Medulla oblongata (tissue), 1 donor: Measurements from ENCODE around the gene CHST10.
"Not testable (repeated sequence)": the region's sequence is repeated elsewhere in the genome, so short reads cannot be mapped to it uniquely, and the experiment has no call there.

Experiments used
- DNase-seq: peaks from one replicate; pipeline ENCODE4 v3.0.0-alpha.2; 2015; ENCODE audit errors: extremely low spot score

CHST10 gene, protein sequence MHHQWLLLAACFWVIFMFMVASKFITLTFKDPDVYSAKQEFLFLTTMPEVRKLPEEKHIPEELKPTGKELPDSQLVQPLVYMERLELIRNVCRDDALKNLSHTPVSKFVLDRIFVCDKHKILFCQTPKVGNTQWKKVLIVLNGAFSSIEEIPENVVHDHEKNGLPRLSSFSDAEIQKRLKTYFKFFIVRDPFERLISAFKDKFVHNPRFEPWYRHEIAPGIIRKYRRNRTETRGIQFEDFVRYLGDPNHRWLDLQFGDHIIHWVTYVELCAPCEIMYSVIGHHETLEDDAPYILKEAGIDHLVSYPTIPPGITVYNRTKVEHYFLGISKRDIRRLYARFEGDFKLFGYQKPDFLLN

DNA sequence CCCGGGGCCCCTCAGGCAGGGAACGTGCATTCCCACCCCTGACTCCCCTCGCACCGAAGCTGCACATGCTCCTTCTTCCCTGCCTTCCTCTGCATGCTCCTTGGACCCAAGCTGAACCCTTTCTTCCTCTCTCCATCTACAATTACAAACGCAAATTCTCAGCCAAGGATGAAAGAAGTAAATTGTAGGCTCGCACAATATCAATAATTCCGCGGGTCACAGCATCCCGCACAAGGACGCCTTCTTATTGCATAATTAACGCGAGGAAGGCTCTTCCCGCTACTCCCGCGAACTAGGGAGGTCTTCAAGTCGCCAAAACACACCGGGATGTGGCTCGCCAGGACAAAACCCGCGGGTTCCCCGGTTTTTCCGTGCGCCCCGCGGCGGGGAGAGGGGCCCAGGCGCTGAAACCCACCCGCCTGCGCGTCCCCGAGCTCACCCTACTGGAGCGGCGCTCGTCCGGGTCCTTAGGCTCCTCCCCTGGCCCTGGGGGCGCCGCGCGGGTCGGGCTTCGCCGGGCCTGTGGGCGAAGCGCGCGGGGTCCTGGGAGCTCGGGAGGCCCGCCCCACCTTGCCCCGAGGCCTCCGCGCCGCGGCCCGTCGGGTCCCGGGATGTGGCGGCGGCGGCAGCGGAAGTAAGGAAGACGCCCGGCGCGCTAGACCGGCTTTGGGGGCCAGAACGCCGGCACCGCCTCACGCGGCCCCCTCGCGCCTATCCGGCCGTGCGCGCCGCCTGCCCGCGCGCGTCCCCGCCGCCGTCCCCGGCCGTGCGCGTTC lies at the start of gene CHST10:
TSS of gene CHST10 (minus strand) at position 734 of the 776 bp plus-strand sequence. CDS start 10,993 bp downstream, outside the sequence.
- peak; percentile 72 for DNase-seq

DNA sequence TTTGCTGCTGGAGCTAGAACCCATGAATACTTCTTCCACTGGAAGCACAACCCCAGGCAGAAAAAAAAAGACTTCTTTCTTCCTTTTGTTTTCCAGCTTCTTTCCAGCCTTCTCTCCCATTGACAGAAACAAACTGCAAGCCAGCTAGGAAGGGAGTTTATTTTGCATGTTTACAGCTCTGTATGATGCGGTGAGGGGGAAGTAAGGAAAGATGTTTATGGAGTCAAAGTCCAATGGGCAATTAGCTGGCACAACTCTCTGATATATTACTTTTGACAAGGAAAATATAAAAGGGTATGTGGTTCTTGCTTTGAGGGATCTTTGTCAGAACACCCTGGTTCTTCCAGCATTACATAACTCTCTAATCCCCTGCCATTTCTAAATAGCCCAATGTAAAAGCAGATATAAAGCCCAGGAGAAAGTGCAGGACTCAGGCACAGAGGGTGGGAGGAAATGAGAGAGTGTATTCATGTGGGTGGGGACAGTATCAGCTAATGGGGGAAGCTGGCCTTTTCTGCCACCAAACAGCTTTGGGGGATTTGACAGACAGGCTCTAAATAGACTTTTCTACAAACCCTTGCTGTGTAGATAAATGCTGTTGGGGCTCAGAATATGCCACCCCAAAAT lies 43.5 kb upstream of the CHST10 start:
- DNase-seq = no peak

DNA sequence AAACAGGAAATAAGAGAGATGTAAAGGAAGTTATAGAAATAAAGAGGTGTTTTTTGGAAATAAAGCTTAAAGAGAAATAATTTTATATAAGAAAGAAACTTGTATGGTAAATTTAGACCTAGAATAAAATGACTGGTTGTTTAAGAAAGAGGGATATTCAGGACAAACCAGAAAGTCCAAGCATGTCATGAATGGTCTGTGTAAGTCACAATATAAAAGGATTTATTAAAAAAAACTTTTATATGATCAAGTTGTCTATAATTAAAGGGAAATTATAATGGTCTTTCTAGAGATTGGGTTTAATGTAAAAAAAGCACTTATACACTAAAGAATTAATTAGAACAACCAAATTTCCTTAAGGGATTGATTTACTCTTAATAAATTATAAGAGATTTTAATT lies 38.9 kb upstream of the CHST10 start:
- DNase-seq = not testable (repeated sequence)

DNA sequence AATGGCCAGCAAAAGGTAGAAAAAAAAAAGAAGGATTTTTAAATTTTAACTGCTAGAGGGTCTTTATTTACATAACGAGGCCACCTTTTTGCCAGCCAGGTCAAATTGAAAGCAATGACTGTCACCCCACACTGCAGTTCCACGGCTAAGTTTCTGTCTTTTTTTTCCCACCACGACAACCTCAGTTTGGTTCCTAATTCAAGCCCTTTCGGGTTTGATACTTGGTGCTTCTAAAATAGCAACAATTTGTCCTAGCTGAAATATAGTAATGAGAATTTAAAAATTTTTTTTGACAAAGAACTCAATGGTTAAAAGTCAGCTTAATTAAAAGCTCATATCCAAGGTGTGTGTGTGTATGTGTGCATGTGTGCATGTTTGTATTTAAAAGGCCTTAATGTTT lies 36.4 kb upstream of the CHST10 start:
- DNase-seq = no peak

DNA sequence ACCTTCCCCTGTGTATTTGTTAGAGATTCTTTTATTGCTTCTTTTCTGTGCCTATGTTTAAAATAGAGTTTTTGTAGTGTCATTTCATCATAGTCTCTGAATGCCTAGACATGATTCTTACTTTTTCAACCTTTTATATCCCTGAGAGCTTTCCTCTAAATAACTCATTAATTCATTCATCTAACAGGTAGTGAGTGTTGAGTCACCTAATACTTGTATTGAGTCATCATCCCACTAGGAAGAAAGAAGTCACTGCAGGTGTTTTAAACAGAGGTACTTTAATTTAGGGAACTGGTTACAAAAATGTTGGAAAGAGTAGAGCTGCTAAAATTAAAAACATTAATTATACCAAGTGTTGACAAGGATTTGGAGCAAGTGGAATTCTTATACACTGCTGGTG lies 34.3 kb upstream of the CHST10 start:
- no peak for DNase-seq

DNA sequence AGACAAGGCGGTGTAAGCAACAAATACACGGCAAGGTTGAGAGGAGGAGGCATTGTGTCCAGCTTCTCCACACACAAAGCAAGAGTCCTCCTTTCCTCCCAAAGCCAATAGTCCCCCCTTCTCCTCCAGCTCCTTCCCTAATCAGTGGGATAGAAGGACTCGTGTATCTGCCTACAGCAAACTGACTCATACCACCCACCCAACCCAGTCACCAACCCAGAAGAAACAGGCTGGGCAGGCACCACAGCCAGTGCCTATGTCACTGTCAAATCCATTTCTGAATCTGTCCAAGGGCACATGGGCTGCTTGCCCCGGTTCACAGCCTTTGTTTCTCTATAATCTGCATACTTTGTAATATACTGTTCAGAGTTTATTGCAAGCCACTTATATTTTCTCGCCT lies 33.6 kb upstream of the CHST10 start:
- DNase-seq = no peak

DNA sequence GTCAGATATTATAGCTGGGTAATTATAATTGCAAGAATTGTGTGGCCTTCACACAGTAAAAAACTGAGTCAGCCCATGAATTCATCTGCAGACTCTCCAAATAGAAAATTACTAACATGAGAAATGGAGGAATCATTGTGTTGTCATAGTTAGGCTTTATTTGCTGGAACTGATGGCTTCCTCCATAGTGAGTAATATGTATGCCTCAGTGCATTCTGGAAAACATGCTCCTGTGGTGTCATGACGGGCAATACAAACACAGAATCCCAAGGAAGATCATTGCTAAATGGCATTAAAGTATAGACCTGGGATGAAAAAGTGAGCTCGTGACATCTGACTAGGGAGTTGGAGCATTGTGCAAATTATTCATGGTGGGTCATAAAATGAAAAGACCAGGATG lies 29.2 kb upstream of the CHST10 start:
- no peak for DNase-seq

DNA sequence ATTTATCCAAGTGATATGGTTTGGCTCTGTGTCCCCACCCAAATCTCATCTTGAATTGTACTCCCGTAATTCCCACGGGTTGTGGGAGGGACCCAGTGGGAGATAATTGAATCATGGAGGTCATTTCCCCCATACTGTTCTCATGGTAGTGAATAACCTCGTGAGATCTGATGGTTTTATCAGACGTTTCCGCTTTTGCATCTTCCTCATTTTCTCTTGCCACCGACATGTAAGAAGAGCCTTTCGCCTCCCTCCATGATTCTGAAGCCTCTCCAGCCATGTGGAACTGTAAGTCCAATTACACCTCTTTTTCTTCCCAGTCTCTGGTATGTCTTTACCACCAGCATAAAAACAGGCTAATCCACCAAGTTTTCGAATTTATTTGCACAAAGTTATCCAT lies 20.3 kb upstream of the CHST10 start:
- no peak for DNase-seq

DNA sequence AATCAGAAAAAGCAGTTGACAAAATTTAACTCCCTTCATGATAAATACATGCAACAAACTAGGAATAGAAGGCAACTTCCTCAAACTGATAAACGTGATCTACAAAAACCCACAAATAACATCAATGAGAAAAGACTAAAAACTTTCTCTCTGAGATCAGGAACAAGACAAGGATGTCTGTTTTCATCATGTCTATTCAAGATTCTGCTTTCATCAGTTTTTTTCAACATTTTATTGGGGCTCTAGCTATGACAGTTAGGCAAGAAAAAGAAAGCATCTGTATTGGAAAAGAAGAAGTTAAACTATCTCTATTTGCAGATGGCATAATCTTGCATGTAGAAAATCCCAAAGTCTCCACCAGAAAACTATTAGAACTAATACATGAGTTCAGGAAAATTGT lies 12.3 kb upstream of the CHST10 start:
- DNase-seq = no peak

DNA sequence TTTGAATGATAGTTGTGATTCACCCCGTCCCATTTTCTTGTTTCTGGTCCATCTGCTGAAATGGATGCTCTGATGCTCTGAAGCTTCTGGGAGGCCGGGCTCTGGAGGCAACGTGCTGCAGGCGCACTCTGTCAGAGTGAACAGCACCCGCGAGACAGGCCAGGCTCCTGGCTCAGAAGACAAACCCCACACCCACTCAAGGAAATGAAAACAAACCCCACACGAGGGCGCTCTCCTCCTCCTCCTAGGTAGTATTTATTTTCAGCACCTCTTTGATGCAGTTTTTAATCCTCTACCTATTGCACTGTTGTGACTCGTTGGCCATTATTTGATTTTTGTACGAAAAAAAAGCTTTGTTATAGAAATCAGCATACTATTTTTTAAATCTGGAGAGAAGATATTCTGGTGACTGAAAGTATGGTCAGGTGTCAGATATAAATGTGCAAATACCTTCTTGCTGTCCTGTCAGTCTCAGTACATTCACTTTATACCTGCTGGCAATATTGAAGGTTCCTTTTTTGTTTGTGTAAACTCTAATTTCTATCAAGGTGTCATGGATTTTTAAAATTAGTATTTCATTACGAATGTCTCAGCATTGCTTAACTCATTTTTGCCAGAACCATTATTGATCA lies 10.3 kb upstream of the CHST10 start:
- DNase-seq = peak; percentile 80

DNA sequence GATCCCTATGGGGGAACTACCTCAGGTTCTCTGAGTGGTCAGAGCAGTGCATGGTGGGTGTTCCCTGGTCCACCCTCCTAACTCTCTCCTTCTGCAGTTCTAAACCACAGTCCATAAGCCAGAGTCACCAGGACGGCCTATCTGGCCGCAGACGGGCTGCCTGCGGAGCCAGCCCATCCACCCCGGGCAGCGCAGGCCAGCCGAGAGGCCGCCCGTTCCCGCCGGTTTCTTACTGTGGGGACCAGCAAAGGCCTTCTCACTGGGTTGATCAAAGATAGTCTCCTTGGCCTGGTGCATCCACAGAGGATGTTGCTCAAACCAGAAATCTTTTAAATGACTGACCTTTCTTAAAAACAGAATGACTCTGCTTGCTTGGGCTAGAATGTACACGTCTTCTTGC lies 9.6 kb upstream of the CHST10 start:
- no peak for DNase-seq

DNA sequence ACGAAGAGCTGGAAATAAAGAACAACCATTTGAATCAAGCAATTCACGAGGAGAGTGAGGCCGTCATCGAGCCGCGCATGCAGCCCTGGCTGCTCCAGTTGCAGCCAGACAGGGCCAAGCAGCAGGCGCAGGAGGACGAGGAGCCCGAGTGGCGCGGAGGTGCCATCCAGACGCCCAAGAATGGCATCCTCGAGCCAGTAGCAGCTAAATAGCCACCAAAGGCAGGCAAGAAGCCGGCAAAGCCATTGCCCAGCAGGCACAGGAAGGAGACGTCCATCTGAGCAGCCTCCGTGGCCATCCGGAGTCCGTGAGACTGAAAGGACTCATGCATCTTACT lies 8.9 kb upstream of the CHST10 start:
- DNase-seq = no peak

DNA sequence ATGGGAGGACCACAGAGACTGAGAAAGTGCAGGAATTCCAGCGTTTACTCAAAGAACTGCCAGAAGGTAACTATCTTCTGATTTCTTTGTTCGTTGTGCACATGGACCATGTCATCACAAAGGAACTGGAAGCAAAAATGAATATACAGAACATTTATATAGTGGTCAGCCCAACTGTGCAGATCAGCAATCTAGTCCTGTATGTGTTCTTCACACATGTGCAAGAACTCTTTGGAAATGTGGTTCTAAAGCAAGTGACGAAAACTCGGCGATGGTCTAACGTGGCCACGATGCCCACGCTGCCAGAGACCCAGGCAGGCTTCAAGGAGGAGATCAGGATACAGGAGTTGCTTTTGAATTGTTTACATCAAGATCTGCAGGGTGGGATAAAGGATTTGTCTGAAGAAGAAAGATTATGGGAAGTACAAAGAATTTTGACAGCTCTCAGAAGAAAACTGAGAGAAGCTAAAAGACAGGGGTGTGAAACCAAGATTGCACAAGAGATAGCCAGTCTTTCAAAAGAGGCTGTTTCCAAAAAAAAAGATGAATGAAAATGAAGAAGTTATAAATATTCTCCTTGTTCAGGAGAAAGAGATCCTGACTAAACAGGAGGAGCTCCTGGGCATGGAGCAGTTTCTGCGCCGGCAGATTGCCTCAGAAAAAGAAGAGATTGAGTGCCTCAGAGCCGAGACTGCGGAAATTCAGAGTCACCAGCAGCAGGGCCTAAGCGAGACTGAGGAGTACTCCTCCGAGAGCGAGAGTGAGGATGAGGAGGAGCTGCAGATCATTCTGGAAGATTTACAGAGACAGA lies 8.3 kb upstream of the CHST10 start:
- DNase-seq = no peak

DNA sequence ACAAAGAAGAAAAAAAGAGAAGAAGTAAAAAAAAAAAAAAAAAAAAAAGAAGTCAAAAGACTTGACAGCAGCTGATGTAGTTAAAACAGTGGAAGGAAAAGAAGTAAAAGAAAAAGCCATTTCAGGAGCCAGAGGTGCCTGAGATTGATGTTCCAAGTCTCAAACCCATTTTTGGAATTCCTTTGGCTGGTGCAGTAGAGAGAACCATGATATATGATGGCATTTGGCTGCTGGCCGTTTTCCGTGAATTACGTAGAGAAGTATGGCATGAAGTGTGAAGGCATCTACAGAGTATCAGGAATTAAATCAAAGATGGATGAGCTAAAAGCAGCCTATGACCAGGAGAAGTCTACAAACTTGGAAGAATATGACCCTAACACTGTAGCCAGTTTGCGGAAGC lies 7.6 kb upstream of the CHST10 start:
- no peak for DNase-seq

DNA sequence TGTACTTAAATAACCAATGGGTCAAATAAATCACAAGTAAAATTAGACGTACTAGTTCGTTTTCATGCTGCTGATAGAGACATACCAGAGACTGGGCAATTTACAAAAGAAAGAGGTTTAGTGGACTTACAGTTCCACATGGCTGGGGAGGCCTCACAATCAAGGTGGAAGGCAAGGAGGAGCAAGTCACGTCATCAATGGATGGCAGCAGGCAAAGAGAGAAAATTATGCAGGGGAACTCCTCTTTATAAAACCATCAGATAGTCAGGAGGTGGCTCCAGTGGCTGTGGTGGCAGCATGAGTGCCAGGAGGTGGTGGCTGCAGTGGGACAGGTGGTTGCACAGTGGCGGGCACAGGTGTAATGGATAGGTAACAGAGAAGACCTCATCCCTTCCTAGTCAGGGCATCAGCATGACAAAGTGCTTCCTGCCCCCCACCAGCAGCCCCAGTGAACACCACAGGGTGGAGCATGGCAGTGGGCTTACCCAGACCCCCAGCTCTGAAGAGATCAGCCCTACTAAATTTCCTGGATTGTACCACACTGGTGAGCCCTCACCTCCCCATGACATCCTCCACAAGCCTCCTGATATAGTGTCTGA lies 6.9 kb upstream of the CHST10 start:
- DNase-seq = no peak

DNA sequence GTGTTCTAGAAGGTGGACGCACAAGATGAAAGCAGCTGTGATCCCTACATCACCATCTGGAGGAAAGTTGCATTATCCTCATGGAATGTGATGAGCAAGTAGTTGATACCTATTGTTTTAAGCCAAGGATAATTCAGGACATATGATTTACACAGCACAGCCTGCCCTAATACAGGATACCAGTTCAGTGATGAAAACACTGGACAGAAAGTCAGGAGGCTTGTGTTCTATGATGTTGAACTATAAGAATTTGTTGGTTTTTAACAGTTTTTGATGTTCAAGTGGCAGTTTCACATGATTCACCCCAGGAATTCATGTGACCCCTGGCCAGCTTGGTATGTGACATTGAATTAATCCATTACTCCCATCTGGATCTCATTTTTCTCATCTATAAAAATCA lies 6.2 kb upstream of the CHST10 start:
- no peak for DNase-seq

DNA sequence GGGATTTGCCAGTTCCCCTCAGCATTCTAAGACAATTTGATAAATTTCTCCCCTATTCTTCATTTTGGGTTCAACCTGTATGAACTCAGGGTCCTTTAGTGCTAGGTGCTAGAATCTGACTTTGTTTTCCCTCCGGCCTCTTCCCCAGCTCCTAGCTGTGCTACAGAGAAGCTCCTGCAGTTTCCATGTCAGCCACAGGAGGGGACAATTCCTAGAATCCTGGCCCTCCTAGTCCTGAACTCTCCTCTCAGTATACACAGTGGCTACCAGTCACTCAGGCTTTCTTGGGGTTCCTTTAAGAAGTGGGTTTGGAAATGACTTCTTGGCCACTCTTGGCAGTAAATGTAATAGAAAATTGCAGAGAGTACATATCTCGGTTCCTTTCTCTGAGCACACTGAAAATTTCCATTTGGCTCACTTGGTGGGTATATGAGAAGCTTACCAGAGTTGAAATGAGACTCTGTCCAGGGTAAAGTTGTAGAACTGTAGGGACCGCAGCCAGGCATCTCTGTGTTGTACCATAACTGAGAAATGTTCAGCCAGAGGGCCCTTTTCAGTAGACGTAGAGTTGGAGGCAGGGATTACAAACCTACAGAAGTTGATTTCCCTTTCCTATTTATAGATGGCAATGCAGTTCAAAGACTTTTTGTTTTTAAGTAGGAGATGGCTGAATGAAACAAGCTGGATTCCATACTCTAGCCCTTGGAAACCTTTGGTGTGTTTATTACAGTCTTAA lies 5.0 kb upstream of the CHST10 start:
- DNase-seq = peak; percentile 53

DNA sequence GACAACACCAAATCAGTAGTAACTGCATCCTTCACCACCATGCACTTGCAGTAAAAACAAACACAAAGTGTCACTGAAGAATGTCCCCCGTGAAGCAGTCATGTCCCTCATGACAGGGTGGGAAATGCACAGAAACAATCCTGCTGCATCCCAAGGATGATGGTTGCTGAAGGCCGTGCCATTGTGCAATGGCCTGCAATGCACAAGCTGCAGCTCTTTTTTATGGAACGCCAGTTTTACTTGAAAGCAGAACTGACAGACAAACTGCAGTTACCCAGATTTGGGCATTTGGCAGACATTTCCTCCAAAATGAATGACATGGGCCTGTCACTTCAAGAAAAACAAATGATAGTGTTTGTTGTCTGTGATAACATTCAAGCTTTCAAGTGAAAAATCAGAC lies 2.4 kb upstream of the CHST10 start:
- DNase-seq = no peak

DNA sequence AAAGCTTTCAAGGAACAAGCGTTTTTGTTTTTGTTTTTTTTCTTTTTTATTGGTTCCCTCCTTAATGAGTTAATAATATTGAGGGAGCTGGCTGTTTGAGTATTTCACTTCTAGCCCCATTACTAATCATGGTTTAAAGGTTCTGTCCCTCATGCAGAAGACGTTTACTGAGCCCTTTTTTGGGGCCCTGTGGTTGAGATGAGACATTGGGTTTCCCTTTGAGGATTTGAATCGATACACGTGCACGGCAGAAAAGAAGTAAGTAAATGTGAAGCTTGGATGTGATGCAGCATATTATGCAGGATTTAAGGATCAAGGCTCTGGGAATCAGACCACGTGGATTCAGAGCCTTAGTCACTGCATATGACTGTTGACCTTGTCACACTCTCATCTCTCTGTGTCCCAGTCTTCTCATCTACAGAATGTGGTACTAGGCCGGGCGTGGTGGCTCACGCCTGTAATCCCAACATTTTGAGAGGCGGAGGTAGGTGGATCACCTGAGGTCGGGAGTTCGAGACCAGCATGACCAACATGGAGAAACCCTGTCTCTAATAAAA lies 1.0 kb upstream of the CHST10 start:
- DNase-seq = no peak

DNA sequence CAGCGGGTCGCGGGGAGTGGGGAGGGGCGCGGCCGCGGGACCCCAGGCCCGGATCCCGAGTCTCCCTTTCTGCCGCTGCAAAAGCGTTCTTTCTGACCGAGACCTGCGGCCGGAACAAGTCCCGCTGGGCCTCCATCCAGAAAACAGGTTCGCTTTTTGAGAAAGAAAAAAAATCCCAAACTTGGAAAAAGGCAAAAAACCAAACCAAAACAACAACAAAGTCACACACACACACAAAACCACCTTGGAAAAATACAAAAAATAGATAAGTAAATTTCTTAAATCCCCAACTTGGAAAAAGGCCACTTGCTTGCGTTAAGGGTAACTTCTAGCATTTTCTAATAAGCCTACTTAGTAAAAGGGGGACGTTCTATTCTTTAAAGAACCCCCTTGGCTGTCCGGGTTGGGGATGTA lies 250 bp upstream of the CHST10 start:
- peak; percentile 32 for DNase-seq
